Thoracic aorta (tissue), 2 donors: ENCODE data around the gene STX11. TPM values are rescaled to one million over a fixed set of nuclear protein-coding genes. Genes with fewer than 3 reads are reported as not detected.
A peak's percentile ranks its signal among the peaks of the same experiment; 100 is the strongest.
"Not testable (repeated sequence)": the region's sequence is repeated elsewhere in the genome, so short reads cannot be mapped to it uniquely, and the experiment has no call there.

Source experiments
- ATAC-seq: fragments of 150-250 bp; one replicate; pipeline ENCODE4 v1.8.0; 2017; ENCODE audit warnings: low read depth; ENCODE audit not compliant: insufficient number of reproducible peaks, low FRiP score
- DNase-seq: peaks from one replicate; pipeline ENCODE4 v3.0.0-alpha.2; 2020; ENCODE audit warnings: low spot score
- H3K27ac ChIP-seq, 2 donors: fragments of 200-600 bp; sonication (generic); 1 replicate in 1 of 2; 2 replicates in 1 of 2; pipeline ENCODE4 v1.5.1; 2016; ENCODE audit warnings: mild to moderate bottlenecking in 2 of 2, moderate library complexity in 2 of 2
- H3K27me3 ChIP-seq: fragments of 200-600 bp; sonication (generic); replicated peaks from 2 replicates; pipeline ENCODE4 v1.6.0; 2016; ENCODE audit warnings: mild to moderate bottlenecking; ENCODE audit not compliant: insufficient read depth
- H3K36me3 ChIP-seq: fragments of 200-600 bp; sonication (generic); one replicate; pipeline ENCODE4 v1.5.1; 2016
- H3K4me1 ChIP-seq, 2 donors: fragments of 200-600 bp; sonication (generic); 1 replicate in 1 of 2; 2 replicates in 1 of 2; pipeline versions ENCODE4 v1.5.1 to v1.6.0; 2016; ENCODE audit warnings: low read depth in 2 of 2, mild to moderate bottlenecking in 1 of 2; ENCODE audit not compliant: control insufficient read depth in 1 of 2
- H3K4me3 ChIP-seq: fragments of 200-600 bp; sonication (generic); 2 replicates; pipeline ENCODE4 v1.5.1; 2016; ENCODE audit warnings: mild to moderate bottlenecking
- H3K9me3 ChIP-seq: fragments of 200-600 bp; sonication (generic); 2 replicates; pipeline ENCODE4 v1.5.1; 2016
- total RNA-seq, 2 donors: library from RNA; depleted of rRNA; stranded (reverse); fragments of >200 nt; gene quantifications; one replicate each; pipeline versions ENCODE4 v1.1.0 to v1.2.3, GENCODE V29; 2016
- TF ChIP-seq, protein P1 (sequence below): fragments of 200-600 bp; sonication (generic); IDR thresholded peaks from one replicate; pipeline ENCODE4 v1.5.1; 2019; ENCODE audit warnings: antibody characterized with exemption

STX11 gene
- total RNA-seq, 2 donors from 2014 or later, result 12.1 to 17.2 TPM

- no peak overlapping the region for H3K4me3 ChIP-seq
- no peak for ATAC-seq
- H3K9me3 ChIP-seq, result no peaks in the 10 kb centered on the region
- peaks cover 4 to 12% of the 10 kb centered on the region in 2 donors for H3K4me1 ChIP-seq
- DNase-seq, result no peak
- TF ChIP-seq, protein P1, sequence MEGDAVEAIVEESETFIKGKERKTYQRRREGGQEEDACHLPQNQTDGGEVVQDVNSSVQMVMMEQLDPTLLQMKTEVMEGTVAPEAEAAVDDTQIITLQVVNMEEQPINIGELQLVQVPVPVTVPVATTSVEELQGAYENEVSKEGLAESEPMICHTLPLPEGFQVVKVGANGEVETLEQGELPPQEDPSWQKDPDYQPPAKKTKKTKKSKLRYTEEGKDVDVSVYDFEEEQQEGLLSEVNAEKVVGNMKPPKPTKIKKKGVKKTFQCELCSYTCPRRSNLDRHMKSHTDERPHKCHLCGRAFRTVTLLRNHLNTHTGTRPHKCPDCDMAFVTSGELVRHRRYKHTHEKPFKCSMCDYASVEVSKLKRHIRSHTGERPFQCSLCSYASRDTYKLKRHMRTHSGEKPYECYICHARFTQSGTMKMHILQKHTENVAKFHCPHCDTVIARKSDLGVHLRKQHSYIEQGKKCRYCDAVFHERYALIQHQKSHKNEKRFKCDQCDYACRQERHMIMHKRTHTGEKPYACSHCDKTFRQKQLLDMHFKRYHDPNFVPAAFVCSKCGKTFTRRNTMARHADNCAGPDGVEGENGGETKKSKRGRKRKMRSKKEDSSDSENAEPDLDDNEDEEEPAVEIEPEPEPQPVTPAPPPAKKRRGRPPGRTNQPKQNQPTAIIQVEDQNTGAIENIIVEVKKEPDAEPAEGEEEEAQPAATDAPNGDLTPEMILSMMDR, result no peak
- H3K27ac ChIP-seq, result no peak overlapping the region
- no peaks in the 10 kb centered on the region for H3K27me3 ChIP-seq
- H3K36me3 ChIP-seq, result no peaks in the 10 kb centered on the region
These were observed 31.3 kb downstream of the STX11 start for GRCh38 chr6:144181639-144182038.

GRCh38 chr6:144184186-144184585, 33.9 kb downstream of the STX11 start:
- not testable (repeated sequence) for H3K9me3 ChIP-seq, ATAC-seq, H3K36me3 ChIP-seq, H3K27me3 ChIP-seq, DNase-seq, H3K4me3 ChIP-seq, H3K27ac ChIP-seq
- H3K4me1 ChIP-seq, result peaks cover 4 to 12% of the 10 kb centered on the region in 2 donors

DNA sequence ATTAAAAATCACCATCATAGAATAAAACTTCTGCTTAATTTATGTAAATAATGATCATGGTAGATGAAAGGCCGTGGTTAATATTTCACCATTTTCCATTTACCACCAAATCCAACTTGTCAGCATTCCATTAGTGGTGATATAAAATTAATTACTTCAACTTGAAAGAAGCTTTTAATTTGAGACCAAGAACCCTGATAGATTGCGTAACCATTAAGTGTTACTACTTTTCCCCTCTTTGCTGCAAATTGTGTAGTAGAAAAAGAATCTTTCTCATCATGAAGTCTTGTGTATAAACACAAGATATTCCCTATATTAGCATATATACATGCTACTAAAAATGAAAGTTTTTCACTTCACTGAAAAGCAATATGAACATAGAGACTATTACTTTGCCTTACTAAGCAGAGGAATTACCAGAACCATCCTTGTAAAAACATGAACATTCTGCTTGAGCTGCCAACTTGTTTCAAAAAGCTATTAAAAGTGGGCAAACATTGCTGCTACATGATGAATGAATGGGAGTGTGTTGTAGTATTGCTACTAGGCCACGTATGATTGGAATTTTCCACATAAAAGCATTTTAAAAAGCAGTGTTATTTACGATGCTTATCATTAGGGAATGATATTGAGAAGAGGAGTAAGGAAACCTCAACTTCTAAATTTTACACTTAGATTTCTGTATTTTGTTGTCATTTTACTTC, 35.0 kb downstream of the STX11 start:
- no peak for ATAC-seq

DNA sequence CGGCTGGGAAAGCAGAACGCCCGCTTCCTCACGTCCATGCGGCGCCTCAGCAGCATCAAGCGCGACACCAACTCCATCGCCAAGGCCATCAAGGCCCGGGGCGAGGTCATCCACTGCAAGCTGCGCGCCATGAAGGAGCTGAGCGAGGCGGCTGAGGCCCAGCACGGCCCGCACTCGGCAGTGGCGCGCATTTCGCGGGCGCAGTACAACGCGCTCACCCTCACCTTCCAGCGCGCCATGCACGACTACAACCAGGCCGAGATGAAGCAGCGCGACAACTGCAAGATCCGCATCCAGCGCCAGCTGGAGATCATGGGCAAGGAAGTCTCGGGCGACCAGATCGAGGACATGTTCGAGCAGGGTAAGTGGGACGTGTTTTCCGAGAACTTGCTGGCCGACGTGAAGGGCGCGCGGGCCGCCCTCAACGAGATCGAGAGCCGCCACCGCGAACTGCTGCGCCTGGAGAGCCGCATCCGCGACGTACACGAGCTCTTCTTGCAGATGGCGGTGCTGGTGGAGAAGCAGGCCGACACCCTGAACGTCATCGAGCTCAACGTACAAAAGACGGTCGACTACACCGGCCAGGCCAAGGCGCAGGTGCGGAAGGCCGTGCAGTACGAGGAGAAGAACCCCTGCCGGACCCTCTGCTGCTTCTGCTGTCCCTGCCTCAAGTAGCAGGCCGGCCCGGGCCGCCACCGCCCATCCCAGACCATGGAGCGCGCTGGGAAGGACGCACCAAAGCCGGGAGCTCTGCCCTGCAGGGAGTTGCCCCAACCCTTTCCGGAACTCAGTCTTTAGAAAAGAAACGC, 36.7 kb downstream of the STX11 start:
- Histone ChIP-seq H3K36me3 (no peaks in the 10 kb centered on the region), H3K4me3 (no peak overlapping the region), H3K4me1 (peaks cover 4 to 20% of the 10 kb centered on the region in 2 donors), H3K27ac (no peak overlapping the region), H3K27me3 (no peaks in the 10 kb centered on the region), H3K9me3 (no peaks in the 10 kb centered on the region)
- DNase-seq (no peak), ATAC-seq (no peak)
- TF ChIP-seq, protein P1, result no peak

More for the DNA sequence above, 35.0 kb downstream of the STX11 start:
- TF ChIP-seq, protein P1, result no peak
- no peak overlapping the region for H3K4me3 ChIP-seq
- no peaks in the 10 kb centered on the region for H3K27me3 ChIP-seq
- H3K27ac ChIP-seq, result no peak overlapping the region
- no peaks in the 10 kb centered on the region for H3K9me3 ChIP-seq
- no peaks in the 10 kb centered on the region for H3K36me3 ChIP-seq
- peaks cover 4 to 12% of the 10 kb centered on the region in 2 donors for H3K4me1 ChIP-seq
- no peak for DNase-seq

- no peak for DNase-seq
- Histone ChIP-seq H3K9me3 (no peaks in the 10 kb centered on the region), H3K36me3 (no peaks in the 10 kb centered on the region), H3K4me1 (peaks cover 4 to 20% of the 10 kb centered on the region in 2 donors), H3K27me3 (no peaks in the 10 kb centered on the region), H3K4me3 (no peak overlapping the region), H3K27ac (peak overlapping the region in 1 of 2 donors; percentile 13)
- ATAC-seq, result no peak
- TF ChIP-seq, protein P1, result no peak
These were observed 39.0 kb downstream of the STX11 start for GRCh38 chr6:144189351-144189750.
